Peyer's patch (tissue), 4 donors: Measurements from ENCODE around the gene EPS8L2. TPM values are rescaled to one million over a fixed set of nuclear protein-coding genes. Genes with fewer than 3 reads are reported as not detected.

Experiments used
- DNase-seq, 3 donors: peaks; one replicate each; pipeline ENCODE4 v3.0.0-alpha.2; 2017 to 2019
- H3K27ac ChIP-seq, 4 donors: fragments of 200-600 bp; sonication (generic); one replicate each; pipeline ENCODE4 v1.5.1; 2016 to 2019
- H3K27me3 ChIP-seq, 2 donors: fragments of 200-600 bp; sonication (generic); one replicate each; pipeline ENCODE4 v1.5.1; 2019
- H3K36me3 ChIP-seq, 3 donors: fragments of 200-600 bp; sonication (generic); one replicate each; pipeline ENCODE4 v1.5.1; 2016 to 2019
- H3K4me1 ChIP-seq, 4 donors: fragments of 200-600 bp; sonication (generic); one replicate each; pipeline ENCODE4 v1.5.1; 2016 to 2019
- H3K4me3 ChIP-seq, 4 donors: fragments of 200-600 bp; sonication (generic); 1 replicate in 3 of 4; 2 replicates in 1 of 4; pipeline ENCODE4 v1.5.1; 2016 to 2019; ENCODE audit warnings: mild to moderate bottlenecking in 1 of 4
- H3K9me3 ChIP-seq, 4 donors: fragments of 200-600 bp; sonication (generic); one replicate each; pipeline ENCODE4 v1.5.1; 2016 to 2019; ENCODE audit warnings: mild to moderate bottlenecking in 1 of 4
- POLR2A ChIP-seq, 2 donors: fragments of 450-650 bp; IDR thresholded peaks; one replicate each; pipeline ENCODE4 v1.5.1; 2017; ENCODE audit warnings: antibody characterized with exemption in 2 of 2, mild to moderate bottlenecking in 2 of 2, moderate library complexity in 2 of 2
- total RNA-seq, 4 donors: library from RNA; depleted of rRNA; stranded (reverse); fragments of >200 nt; gene quantifications; one replicate each; pipeline ENCODE4 v1.1.0, GENCODE V29; 2016
- TF ChIP-seq, protein P1 (sequence below), 6 experiments: fragments of 450-650 bp in 4 of 6; fragments of 200-600 bp in 2 of 6; sonication (generic) in 1 of 6; IDR thresholded peaks; one replicate each; pipeline ENCODE4 v1.5.1; 2017 to 2019; ENCODE audit warnings: antibody characterized with exemption in 6 of 6, mild to moderate bottlenecking in 3 of 6, moderate library complexity in 1 of 6

The EPS8L2 gene
- total RNA-seq, 4 donors from 2014 or later: 258 to 710 (median 672) TPM

DNA sequence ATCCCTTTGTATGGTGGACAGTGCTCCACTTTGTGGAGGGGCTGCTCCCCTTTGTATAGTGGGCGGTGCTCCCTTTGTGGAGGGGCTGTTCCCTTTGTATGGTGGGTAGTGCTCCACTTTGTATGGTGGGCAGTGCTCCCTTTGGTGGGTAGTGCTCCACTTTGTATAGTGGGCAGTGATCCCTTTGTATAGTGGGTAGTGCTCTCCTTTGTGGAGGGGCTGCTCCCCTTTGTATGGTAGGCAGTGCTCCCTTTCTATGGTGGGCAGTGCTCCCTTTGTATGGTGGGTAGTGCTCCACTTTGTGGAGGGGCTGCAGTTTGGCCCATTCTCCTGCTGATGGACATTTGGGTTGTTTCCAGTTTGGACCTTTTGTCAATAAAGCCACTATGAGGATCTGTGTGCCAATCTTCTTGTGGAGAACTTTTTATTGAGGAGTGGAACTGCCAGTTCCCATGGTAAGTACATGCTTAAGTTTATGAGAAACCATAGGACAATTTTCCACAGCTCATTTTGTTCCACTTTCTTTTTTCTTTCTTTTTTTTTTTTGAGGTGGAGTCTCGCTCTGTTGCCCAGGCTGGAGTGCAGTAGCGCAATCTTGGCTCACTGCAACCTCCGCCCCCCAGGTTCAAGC is 36.7 kb downstream of the EPS8L2 start:
- Histone ChIP-seq H3K4me1 (peaks cover 0 to 4% (median 2%) of the 10 kb centered on the region in 4 donors), H3K27ac (no peak overlapping the region), H3K36me3 (no peaks in the 10 kb centered on the region), H3K27me3 (no peaks in the 10 kb centered on the region), H3K4me3 (no peak overlapping the region), H3K9me3 (no peaks in the 10 kb centered on the region)
- no peak for TF ChIP-seq POLR2A (IDR thresholded peaks at IDR 0.05)
- TF ChIP-seq, protein P1, sequence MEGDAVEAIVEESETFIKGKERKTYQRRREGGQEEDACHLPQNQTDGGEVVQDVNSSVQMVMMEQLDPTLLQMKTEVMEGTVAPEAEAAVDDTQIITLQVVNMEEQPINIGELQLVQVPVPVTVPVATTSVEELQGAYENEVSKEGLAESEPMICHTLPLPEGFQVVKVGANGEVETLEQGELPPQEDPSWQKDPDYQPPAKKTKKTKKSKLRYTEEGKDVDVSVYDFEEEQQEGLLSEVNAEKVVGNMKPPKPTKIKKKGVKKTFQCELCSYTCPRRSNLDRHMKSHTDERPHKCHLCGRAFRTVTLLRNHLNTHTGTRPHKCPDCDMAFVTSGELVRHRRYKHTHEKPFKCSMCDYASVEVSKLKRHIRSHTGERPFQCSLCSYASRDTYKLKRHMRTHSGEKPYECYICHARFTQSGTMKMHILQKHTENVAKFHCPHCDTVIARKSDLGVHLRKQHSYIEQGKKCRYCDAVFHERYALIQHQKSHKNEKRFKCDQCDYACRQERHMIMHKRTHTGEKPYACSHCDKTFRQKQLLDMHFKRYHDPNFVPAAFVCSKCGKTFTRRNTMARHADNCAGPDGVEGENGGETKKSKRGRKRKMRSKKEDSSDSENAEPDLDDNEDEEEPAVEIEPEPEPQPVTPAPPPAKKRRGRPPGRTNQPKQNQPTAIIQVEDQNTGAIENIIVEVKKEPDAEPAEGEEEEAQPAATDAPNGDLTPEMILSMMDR (IDR thresholded peaks at IDR 0.05): no peak
- DNase-seq: no peak

DNA sequence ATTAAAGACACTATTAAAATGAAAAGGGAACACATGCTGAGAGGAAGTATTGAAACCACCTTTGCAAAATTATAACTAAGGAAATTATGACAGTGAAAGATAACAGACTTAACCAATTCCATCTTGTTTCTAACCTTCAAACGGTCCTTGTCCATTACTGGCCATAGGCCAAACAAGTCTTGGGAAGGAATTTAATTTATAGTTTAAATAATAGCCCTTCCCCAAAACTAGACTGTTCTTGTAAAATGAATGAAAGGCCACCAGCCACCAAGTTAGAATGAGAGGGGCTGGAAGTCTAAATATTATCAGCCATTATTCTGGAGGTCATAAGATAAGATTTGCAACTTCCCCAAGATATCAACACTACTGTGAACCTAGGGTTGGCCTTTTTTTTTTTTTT is 39.4 kb downstream of the EPS8L2 start:
- no peaks in the 10 kb centered on the region for H3K9me3 ChIP-seq
- H3K27ac ChIP-seq: no peak overlapping the region
- TF ChIP-seq POLR2A (IDR thresholded peaks at IDR 0.05): no peak
- TF ChIP-seq, protein P1 (IDR thresholded peaks at IDR 0.05): no peak
- no peak overlapping the region for H3K4me3 ChIP-seq
- no peaks in the 10 kb centered on the region for H3K36me3 ChIP-seq
- peaks cover 0 to 28% (median 13%) of the 10 kb centered on the region in 4 donors for H3K4me1 ChIP-seq
- no peaks in the 10 kb centered on the region for H3K27me3 ChIP-seq
- no peak for DNase-seq

DNA sequence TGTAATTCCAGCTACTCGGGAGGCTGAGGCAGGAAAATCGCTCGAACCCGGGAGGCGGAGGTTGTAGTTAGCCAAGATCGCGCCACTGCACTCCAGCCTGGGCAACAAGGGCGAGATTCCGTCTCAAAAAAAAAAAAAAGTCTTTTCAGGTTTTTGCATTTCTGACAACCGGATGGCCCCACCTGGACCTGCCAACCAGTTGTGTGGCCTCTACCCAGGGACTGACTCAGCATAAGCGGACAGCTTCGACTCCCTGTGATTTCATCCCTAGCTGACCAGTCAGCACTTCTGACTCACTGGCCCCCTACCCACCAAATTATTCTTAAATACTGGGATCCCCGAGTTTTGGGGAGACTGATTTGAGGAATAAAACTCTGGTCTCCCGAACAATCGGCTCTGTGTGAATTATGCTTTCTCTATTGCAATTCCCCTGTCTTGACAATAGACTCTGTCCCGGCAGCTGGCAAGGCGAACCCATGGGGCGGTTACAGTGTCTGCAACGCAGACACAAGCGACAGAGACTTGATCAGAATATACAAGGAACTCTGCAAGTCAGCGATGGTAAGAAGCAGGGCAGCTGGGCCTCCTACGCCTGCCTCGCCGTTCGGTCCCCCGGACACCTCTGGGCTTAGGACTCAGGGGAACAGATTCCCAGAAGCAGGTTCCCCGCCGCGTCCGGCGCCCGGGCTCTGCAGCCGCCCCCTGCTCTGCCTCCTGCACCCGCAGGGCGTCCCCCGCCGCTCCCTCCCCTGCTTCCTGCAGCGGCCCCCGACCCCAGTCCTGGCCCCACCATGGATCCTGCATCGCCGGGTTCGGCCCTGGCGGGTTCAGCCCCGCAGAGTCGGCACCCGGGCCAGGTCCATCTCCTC is 40.5 kb downstream of the EPS8L2 start:
- peak in 1 of 3 donors; percentile 33 for DNase-seq
- no peaks in the 10 kb centered on the region for H3K36me3 ChIP-seq
- H3K27me3 ChIP-seq: no peaks in the 10 kb centered on the region
- peak overlapping the region; percentile 75 to 93 (median 82) for H3K27ac ChIP-seq
- no peak for TF ChIP-seq POLR2A (IDR thresholded peaks at IDR 0.05)
- TF ChIP-seq, protein P1 (IDR thresholded peaks at IDR 0.05): no peak
- H3K9me3 ChIP-seq: no peaks in the 10 kb centered on the region
- peaks cover 0 to 31% (median 13%) of the 10 kb centered on the region in 4 donors for H3K4me1 ChIP-seq
- peak overlapping the region; percentile 68 to 98 (median 88) for H3K4me3 ChIP-seq

DNA sequence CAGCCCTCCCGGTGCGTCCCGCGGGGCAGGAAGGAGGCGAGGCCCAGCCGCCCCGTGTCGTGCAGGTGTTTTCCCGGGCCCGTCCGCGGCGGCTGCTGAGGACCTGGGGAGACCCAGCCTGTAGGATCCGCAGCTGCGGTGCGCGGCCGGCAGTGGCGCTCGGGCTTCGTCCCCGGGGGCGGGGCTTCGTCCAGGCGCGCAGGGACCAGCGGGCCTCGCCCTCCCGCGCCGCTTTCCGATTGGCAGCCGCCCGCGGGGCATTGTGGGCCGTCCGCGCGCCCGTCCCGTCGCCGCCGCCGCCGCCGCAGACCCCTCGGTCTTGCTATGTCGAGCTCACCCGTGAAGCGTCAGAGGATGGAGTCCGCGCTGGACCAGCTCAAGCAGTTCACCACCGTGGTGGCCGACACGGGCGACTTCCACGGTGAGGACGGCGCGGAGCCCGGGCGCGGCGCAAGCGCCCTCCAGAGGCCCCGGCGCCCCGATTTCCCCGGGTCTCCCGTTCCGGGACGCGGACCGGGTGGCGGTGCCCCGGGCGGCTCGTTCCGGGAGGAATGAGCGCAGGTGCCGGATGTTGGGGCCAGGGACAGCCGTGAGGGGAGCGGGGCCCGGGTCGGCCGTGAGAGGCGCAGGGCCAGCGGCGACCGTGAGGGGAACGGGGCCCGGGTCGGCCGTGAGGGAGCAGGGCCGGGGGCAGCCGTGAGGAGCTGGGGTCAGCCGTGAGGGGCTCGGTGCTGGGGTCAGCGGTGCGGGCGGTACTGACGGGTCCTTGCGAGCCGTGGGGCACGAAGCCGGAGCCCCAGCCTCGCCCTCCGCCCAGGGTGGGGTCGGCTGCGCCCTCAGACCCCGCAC is 41.4 kb downstream of the EPS8L2 start, which contains the start of gene TALDO1:
TALDO1 (plus strand) TSS at position 307 of the 849 bp plus-strand sequence; CDS start at position 325, 18 bp downstream.
- DNase-seq: peak; percentile 90 to 96 (median 96)
- peak; percentile 57 to 64 for TF ChIP-seq POLR2A (IDR thresholded peaks at IDR 0.05)
- TF ChIP-seq, protein P1 (IDR thresholded peaks at IDR 0.05): peak in 5 of 6 experiments; percentile 16 to 43 (median 34)
- Histone ChIP-seq H3K36me3 (peaks cover 0 to 1% (median 0%) of the 10 kb centered on the region in 3 donors), H3K4me3 (peak within 1 kb of the TSS; percentile 68 to 98 (median 88)), H3K9me3 (no peaks in the 10 kb centered on the region), H3K27ac (peak within 1 kb of the TSS; percentile 75 to 93 (median 82)), H3K4me1 (peaks cover 0 to 31% (median 13%) of the 10 kb centered on the region in 4 donors), H3K27me3 (no peaks in the 10 kb centered on the region)

DNA sequence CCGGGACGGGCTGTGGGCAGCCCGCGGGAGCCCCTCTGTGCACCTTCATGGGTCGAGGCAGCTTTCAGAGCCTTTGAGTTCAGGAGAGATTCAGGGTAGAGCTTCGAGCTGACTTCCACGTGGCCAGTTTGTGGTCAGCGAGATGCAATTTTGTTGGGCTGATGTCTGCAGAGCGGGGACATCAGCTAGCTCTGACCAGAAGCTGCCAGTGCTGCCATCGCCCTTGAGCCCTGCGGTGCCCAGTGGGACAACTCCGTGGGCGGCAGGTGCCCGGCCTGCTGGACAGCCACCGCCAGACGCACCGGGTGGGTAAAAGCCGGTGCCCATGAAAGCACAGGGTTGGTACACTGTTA is 42.0 kb downstream of the EPS8L2 start:
- DNase-seq: peak in 1 of 3 donors; percentile 58
- Histone ChIP-seq H3K27me3 (no peaks in the 10 kb centered on the region), H3K4me1 (peaks cover 0 to 31% (median 13%) of the 10 kb centered on the region in 4 donors), H3K9me3 (no peaks in the 10 kb centered on the region), H3K27ac (peak overlapping the region; percentile 75 to 93 (median 82)), H3K36me3 (peaks cover 0 to 7% (median 0%) of the 10 kb centered on the region in 3 donors), H3K4me3 (peak overlapping the region; percentile 68 to 98 (median 88))
- no peak for TF ChIP-seq POLR2A (IDR thresholded peaks at IDR 0.05)
- TF ChIP-seq, protein P1 (IDR thresholded peaks at IDR 0.05): no peak
